A549 (cell line): Measurements from ENCODE around the gene CYP4F22. TPM values are rescaled to one million over a fixed set of nuclear protein-coding genes. Genes with fewer than 3 reads are reported as not detected.
A peak's percentile ranks its signal among the peaks of the same experiment; 100 is the strongest.

Experiments
- ATAC-seq, 2 experiments: fragments of 200-7000 bp in 1 of 2; fragments of >200 bp in 1 of 2; cut with Nextera tagmentation in 1 of 2; cut with Tn5 transposase in 1 of 2; 3 replicates each; pipeline versions ENCODE4 v1.8.0 to v1.9.1; 2018 to 2020; ENCODE audit warnings: mild to moderate bottlenecking in 1 of 2, moderate library complexity in 1 of 2
- CTCF ChIA-PET: fragments of 300-600 bp; sonication (Branson Sonifier 250); formaldehyde crosslinking; extraction: SDS; loops from one replicate; lab custom pipeline; 2021; ENCODE audit warnings: antibody characterized with exemption, inconsistent platforms; lab: Yijun Ruan, JAX
- POLR2A ChIA-PET: fragments of 350-600 bp; formaldehyde crosslinking; extraction: SDS; loops from one replicate; lab custom pipeline; 2021; ENCODE audit warnings: antibody characterized with exemption, inconsistent platforms; lab: Yijun Ruan, JAX
- DNase-seq, 2 experiments: peaks; one replicate each; pipeline versions ENCODE4 v3.0.0 to v3.0.0-alpha.2; 2011 to 2016; ENCODE audit warnings: low read depth in 1 of 2, low spot score in 1 of 2
- FAIRE-seq: peaks from 2 replicates; lab custom pipeline; 2011; peaks lifted over from hg19 to GRCh38; lab: Jason Lieb, UNC
- H3K27ac ChIP-seq, 2 experiments: fragments of >200 bp; sonication (Bioruptor Twin); formaldehyde crosslinking; 3 replicates each; pipeline ENCODE4 v1.5.1; 2016 to 2017
- H3K4me1 ChIP-seq: fragments of >200 bp; sonication (Bioruptor Twin); formaldehyde crosslinking; 3 replicates; pipeline ENCODE4 v1.6.1; 2016
- H3K4me2 ChIP-seq: fragments of >200 bp; sonication (Bioruptor Twin); formaldehyde crosslinking; 3 replicates; pipeline ENCODE4 v1.6.1; 2016
- H3K4me3 ChIP-seq: fragments of >200 bp; sonication (Bioruptor Twin); formaldehyde crosslinking; 3 replicates; pipeline ENCODE4 v1.5.1; 2016
- H3K9me3 ChIP-seq: fragments of >200 bp; sonication (Bioruptor Twin); formaldehyde crosslinking; 3 replicates; pipeline ENCODE4 v1.6.1; 2016
- CHD4 ChIP-seq: fragments of 200-600 bp; sonication (generic); IDR thresholded peaks from 2 replicates; pipeline ENCODE4 v1.6.1; 2016; ENCODE audit warnings: antibody characterized with exemption, mild to moderate bottlenecking, borderline replicate concordance
- CTCF ChIP-seq: fragments of >200 bp; sonication (Bioruptor Twin); formaldehyde crosslinking; IDR thresholded peaks from 3 replicates; pipeline ENCODE4 v1.5.1; 2016
- E2F6 ChIP-seq: IDR thresholded peaks from 2 replicates; pipeline ENCODE4 v1.6.1; 2012; ENCODE audit warnings: low read depth, borderline replicate concordance
- EHMT2 ChIP-seq: fragments of 200-600 bp; sonication (generic); IDR thresholded peaks from 2 replicates; pipeline ENCODE4 v1.6.1; 2016; ENCODE audit warnings: antibody characterized with exemption, low read depth, mild to moderate bottlenecking, moderate library complexity
- GATA3 ChIP-seq: IDR thresholded peaks from 2 replicates; pipeline ENCODE4 v1.6.1; 2012; ENCODE audit warnings: borderline replicate concordance
- HES2 ChIP-seq: fragments of >200 bp; sonication (Bioruptor Twin); formaldehyde crosslinking; IDR thresholded peaks from 2 replicates; pipeline ENCODE4 v1.6.1; 2016
- HEYL ChIP-seq: fragments of 250-450 bp; sonication (Bioruptor Pico); IDR thresholded peaks from 2 replicates; pipeline ENCODE4 v1.8.0; 2021; ENCODE audit warnings: mild to moderate bottlenecking, moderate library complexity
- HOXA7 ChIP-seq: fragments of 250-450 bp; sonication (Bioruptor Pico); IDR thresholded peaks from 2 replicates; pipeline ENCODE4 v1.5.0; 2020; ENCODE audit warnings: mild to moderate bottlenecking, moderate library complexity
- KDM1A ChIP-seq: fragments of 200-600 bp; sonication (generic); IDR thresholded peaks from 2 replicates; pipeline ENCODE4 v1.6.1; 2016; ENCODE audit warnings: low read depth, mild to moderate bottlenecking
- KDM5A ChIP-seq: fragments of 200-600 bp; sonication (generic); IDR thresholded peaks from 2 replicates; pipeline ENCODE4 v1.6.1; 2016; ENCODE audit warnings: antibody characterized with exemption, mild to moderate bottlenecking
- MAFK ChIP-seq: fragments of 450-650 bp; IDR thresholded peaks from 2 replicates; pipeline ENCODE4 v1.6.1; 2014; ENCODE audit not compliant: partially characterized antibody
- MAX ChIP-seq: IDR thresholded peaks from 2 replicates; pipeline ENCODE4 v1.6.1; 2012
- NFE2L2 ChIP-seq: fragments of 150-350 bp; conservative IDR thresholded peaks from 2 replicates; pipeline ENCODE4 v1.6.1; 2014; ENCODE audit warnings: low read length
- NR3C1 ChIP-seq: fragments of >200 bp; sonication (Bioruptor Twin); formaldehyde crosslinking; IDR thresholded peaks from 3 replicates; pipeline ENCODE4 v1.6.1; 2017
- PBX3 ChIP-seq: IDR thresholded peaks from 2 replicates; pipeline ENCODE4 v1.6.1; 2012
- RARB ChIP-seq: fragments of 250-450 bp; sonication (Bioruptor Pico); IDR thresholded peaks from 2 replicates; pipeline ENCODE4 v1.8.0; 2021; ENCODE audit warnings: mild to moderate bottlenecking, moderate library complexity
- TFCP2L1 ChIP-seq: fragments of 250-450 bp; sonication (Bioruptor Pico); IDR thresholded peaks from 2 replicates; pipeline ENCODE4 v1.5.0; 2021; ENCODE audit warnings: mild to moderate bottlenecking
- TP53 ChIP-seq: fragments of 250-450 bp; sonication (Bioruptor Pico); IDR thresholded peaks from 2 replicates; pipeline ENCODE4 v1.5.0; 2021; ENCODE audit warnings: mild to moderate bottlenecking, moderate library complexity
- ZFP36 ChIP-seq: fragments of 450-650 bp; IDR thresholded peaks from 2 replicates; pipeline ENCODE4 v1.6.1; 2014; ENCODE audit warnings: borderline replicate concordance; ENCODE audit not compliant: partially characterized antibody
- WGBS: methylation state at CpG from one replicate; pipeline ENCODE4 v1.1.6; 2017; ENCODE audit errors: missing lambda C conversion rate; 5-methylcytosine and 5-hydroxymethylcytosine counted together
- polyA plus RNA-seq, 4 experiments: library from polyadenylated mRNA; depleted of rRNA in 3 of 4; stranded (reverse); fragments of >200 nt; fragmentation: RNase III in 1 of 4; extraction: RNeasy Plus Mini Kit Qiagen cat#74134 plus additional on column Dnase treatment in 1 of 4; gene quantifications; 2 replicates in 3 of 4; 3 replicates in 1 of 4; pipeline ENCODE4 v1.2.3, GENCODE V29; 2011 to 2017

Gene CYP4F22
- polyA plus RNA-seq, 2 of the 4 experiments (the other 2 are of a cell fraction), result 0.05 TPM; not detected in 1

- CTCF ChIA-PET, result no interaction called here
- DNase-seq (no peak), ATAC-seq (no peak), FAIRE-seq (no peak)
- Histone ChIP-seq H3K4me1 (peaks cover 12% of the 10 kb centered on the region), H3K4me2 (no peak within 1 kb of the TSS), H3K27ac (no peak within 1 kb of the TSS), H3K9me3 (no peaks in the 10 kb centered on the region), H3K4me3 (no peak within 1 kb of the TSS)
- TF ChIP-seq MAX (no peak), MAFK (peak; percentile 22), CTCF (no peak)
- WGBS, result 75% methylated on average over 17 of the region's 17 CpGs
- POLR2A ChIA-PET, result no interaction called here
Measured at GRCh38 chr19:15464394-15465385, 43.6 kb upstream of the CYP4F22 start, which contains the start of gene RASAL3. TSS of gene RASAL3 (minus strand) at chr19:15464544. CDS start at chr19:15464358, 186 bp downstream.

GRCh38 chr19:15466851-15467733 lies 41.2 kb upstream of the CYP4F22 start:
- TF ChIP-seq NFE2L2, result peak; percentile 52; the same call in 1 of the 2 replicates
- TF ChIP-seq GATA3, result no peak
- TF ChIP-seq ZFP36, result peak; percentile 98
- 0 out of 2 replicates have a peak, but pooled peaks have one; percentile 47 for TF ChIP-seq KDM1A
- TF ChIP-seq E2F6, result no peak
- no peak for TF ChIP-seq CHD4
- TF ChIP-seq RARB, result no peak
- no peak for TF ChIP-seq EHMT2
- TF ChIP-seq TFCP2L1, result no peak
- no peak for TF ChIP-seq HEYL (CRISPR knock-in tag)
- no peak for TF ChIP-seq TP53 (CRISPR knock-in tag)
- TF ChIP-seq MAFK, result peak; percentile 95
- TF ChIP-seq NR3C1, result no peak
- no peak for TF ChIP-seq HOXA7 (CRISPR knock-in tag)
- no peak for TF ChIP-seq PBX3
- no peak for TF ChIP-seq MAX
- TF ChIP-seq KDM5A, result no peak
- TF ChIP-seq HES2, result no peak
- ATAC-seq (peak in 1 of 2 experiments; percentile 42; a peak in 2 of 6 replicates), FAIRE-seq (no peak), DNase-seq (peak in 1 of 2 experiments; percentile 55)
- POLR2A ChIA-PET, result no interaction called here
- no peak overlapping the region for H3K4me3 ChIP-seq
- H3K27ac ChIP-seq, result peak overlapping the region in 1 of 2 experiments; percentile 70; a peak in 3 of 6 replicates
- CTCF ChIA-PET, result interaction anchor here (1.4 kb wide), 1 partner anchor 48 kb away, joined by 5 read pairs; the partner anchor contains the start of gene AKAP8L
- H3K9me3 ChIP-seq, result no peaks in the 10 kb centered on the region
- H3K4me2 ChIP-seq, result peak overlapping the region; percentile 45
- 35% methylated on average over 8 of the region's 8 CpGs for WGBS
- H3K4me1 ChIP-seq, result peaks cover 12% of the 10 kb centered on the region
